Ishikawa (cell line): ENCODE data around the gene RNF125.

Experiments used
- CEBPB ChIP-seq: IDR thresholded peaks from 2 replicates; pipeline ENCODE4 v1.6.1; 2012
- EP300 ChIP-seq: IDR thresholded peaks from 2 replicates; pipeline ENCODE4 v1.6.1; 2012; ENCODE audit warnings: borderline replicate concordance
- RAD21 ChIP-seq: IDR thresholded peaks from 2 replicates; pipeline ENCODE4 v1.6.1; 2012; ENCODE audit warnings: low read depth
- REST ChIP-seq: IDR thresholded peaks from 2 replicates; pipeline ENCODE4 v1.6.1; 2012; ENCODE audit warnings: low read depth, mild to moderate bottlenecking
- TAF1 ChIP-seq: IDR thresholded peaks from 2 replicates; pipeline ENCODE4 v1.6.1; 2012; ENCODE audit warnings: low read depth, mild to moderate bottlenecking
- TEAD4 ChIP-seq: IDR thresholded peaks from 2 replicates; pipeline ENCODE4 v1.6.1; 2012

GRCh38 chr18:32067375-32068167 is 48.9 kb downstream of the RNF125 start:
- TF ChIP-seq EP300 (no peak), TAF1 (no peak), RAD21 (no peak), REST (no peak), CEBPB (no peak), TEAD4 (no peak)
